Measurements from ENCODE around the gene TRAPPC2.

Gene TRAPPC2

DNA sequence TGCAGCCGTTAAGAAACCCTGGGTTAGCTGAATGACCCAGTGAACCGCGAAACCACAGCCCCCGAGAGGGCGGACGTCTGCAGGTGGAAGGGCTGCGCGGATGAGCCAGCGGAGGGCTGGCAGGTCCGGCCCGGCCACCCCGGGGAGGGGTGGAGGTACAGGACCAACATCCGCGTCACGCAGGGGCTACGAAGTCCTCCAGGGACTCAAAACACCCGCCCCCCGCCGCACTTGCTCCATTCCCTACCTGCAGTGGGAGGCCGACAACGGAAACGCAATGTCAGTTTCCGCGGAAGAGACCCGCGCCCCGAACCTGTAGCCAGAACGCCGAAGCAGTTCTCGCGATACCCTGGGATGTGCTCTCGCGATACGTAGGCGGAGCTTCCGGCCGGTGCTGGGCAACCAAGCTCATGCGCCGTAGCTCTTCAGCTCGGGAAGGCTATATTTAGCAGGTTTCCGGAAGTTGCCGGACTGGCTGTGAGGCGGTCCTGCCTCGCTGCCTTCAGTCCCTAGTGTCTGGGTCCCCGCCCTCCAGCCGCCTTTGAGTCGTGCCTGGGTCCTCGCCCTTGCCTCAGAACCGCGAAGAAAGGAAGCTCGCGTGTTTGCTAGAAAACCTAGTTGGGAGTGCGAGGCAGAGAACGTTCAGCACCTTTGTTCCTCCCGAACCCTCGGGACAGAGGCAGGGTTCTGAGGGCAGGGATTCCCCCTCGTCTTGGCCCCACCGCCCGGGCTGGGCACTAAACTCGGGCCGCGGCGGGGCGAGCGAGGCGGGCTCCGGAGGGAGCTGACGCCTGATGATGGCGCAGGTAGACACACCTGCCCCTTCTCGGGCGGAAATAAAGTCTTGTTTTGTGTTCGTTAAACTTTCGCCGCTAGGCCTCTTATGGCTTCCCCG is at the start of gene TRAPPC2, which contains the start of gene OFD1:
Gene TRAPPC2 (minus strand): TSS at position 343 of the 895 bp plus-strand sequence. CDS start 14,657 bp downstream, outside the sequence.
Gene OFD1 (plus strand): TSS at position 471 of the 895 bp plus-strand sequence. CDS start 324 bp downstream, at position 795.
- peak; percentile 44 for DNase-seq (ENCODE audit: low spot score)

DNA sequence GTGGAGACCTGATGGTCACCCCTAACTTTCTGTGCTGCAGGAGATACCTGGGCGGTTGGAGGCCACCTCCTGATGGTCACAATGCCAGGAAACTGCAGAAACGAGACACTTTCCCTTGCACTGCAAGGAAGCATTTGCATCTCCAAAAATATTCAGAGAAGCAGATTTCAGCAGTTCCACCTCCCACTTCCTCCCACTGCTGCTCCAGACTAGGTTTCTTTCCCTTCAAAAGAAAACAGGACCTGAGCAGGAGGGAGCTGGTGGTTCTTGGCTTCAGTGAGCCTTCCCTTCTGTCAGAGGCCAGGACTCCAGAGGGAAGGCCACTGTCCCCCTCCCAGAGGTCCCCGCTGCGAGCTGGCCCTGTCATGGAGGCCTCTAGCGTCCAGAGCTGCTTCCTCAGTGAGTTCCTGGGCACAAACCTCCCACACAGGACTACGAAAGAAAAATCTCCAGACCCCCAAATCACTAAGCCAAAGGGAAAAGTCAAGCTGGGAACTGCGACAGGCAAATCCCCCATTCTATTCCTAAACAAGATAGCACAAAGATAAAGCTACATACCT is 46.5 kb upstream of the TRAPPC2 start:
- no peak for DNase-seq (ENCODE audit: low spot score)

DNA sequence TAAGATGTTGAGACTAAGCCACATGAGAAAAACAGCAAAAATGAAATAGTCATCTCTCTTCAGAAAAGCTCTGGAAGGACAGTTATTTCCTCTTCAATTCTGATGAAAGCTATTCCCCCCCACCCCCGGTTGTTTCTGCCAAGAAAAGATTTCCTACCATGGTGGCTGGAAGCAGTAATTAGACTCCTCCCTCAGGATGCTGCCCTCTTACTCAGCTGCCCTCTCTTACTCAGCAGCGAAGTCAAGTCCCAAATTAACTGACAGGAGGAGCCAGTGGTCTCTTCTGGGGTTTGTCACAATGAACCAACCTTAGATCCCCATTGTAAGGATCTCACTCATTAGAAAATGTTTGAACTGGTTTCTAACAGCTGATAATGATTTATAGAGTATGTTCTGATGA is 44.5 kb upstream of the TRAPPC2 start:
- DNase-seq (ENCODE audit: low spot score): no peak

DNA sequence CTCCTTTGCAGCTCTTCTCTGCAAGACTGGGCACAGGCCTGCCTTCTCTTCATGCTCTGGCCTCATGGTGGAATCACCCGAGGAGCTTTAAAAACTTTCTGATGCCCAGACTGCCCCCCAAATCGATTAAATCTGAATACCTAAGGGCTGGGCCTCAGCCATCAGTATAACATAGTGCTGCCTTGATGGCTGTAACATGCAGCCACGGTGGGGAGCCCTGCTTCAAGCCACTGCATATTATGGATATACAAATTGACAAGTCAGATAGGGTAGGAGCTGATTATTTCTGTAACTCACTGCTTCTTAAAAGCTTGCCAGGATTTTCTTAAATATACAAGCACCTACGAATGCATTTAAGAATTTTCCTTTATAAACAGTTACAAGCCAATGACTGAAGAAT is 42.0 kb upstream of the TRAPPC2 start:
- DNase-seq (ENCODE audit: low spot score): no peak

DNA sequence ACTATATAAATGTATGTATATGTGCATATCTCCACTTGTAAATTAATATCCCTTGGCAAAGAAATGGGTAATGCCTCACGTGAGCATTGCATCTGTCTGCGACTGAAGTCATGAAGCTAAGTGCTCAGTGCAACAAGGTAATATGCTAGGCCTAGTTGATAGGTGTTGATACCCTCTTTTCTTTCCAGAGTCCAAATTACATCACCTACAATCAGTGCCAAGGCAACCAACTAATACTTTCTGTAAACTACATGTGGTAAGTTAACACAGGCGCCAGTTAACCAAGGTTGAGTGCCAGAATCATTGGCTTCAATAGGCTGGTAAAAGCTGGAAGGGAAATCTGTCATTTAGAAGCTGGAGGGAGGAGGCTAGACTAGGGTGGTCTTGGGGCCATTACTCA is 41.4 kb upstream of the TRAPPC2 start:
- DNase-seq (ENCODE audit: low spot score): no peak

DNA sequence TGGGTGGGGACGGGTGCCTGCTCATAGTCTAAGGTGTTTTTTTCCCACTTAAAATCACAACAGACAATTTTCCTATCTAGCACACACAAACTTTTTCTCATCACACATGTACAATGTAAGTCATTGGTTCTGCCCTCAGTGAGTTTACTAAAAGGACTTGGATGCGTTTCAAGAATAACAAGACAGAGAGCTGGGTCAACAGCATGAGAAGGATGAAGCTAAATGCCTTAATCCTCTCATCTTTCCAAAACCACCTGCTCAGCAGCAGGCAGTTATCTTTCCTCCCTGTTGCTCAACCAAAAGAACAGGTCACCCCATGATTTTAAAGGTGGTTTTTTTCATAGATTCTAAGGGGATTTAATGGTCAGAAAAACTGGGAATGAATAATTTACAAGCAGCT is 40.3 kb upstream of the TRAPPC2 start:
- DNase-seq (ENCODE audit: low spot score): no peak

DNA sequence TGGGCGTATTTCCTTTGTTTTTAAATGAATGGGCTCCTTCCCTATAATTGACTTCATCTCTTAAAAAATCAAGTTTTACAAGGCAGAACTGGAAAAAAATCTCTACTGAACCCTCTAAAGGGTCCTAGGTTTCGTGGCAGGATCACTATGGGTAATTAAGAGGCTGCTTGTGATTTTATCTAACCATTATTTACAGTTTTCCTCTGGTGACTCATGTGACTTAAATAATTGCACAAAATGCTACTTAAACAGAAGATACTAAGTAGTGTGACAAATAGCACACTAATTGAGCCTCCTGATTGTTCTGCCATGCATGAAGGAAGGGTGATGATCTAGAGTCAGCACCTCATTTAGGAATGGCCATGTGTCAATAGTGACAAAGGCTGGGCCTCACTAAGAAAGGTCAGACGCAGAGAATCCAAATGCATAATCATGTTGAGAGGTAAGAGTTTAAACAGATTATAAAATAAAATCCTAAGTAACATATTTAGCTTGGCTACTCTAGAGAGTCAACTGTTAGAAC is 35.7 kb upstream of the TRAPPC2 start:
- DNase-seq (ENCODE audit: low spot score): no peak

DNA sequence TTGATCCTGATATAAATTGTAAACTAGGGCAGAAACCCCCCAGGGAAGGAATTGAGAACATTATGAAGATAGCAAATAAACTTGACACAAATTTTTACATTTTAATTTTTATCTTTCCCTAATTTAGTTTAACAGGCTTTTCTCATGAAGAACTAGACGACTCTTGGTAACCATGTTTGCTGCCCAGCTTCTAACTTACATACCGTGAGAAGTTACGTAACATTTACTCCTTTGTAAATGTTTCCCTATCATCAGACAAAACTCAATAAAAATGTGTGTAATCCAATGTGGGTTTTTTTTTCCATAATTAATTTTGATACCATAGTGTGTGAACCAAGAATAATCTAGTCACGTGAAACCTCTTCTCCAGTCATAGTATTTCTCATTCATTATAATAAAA is 34.5 kb upstream of the TRAPPC2 start:
- no peak for DNase-seq (ENCODE audit: low spot score)

DNA sequence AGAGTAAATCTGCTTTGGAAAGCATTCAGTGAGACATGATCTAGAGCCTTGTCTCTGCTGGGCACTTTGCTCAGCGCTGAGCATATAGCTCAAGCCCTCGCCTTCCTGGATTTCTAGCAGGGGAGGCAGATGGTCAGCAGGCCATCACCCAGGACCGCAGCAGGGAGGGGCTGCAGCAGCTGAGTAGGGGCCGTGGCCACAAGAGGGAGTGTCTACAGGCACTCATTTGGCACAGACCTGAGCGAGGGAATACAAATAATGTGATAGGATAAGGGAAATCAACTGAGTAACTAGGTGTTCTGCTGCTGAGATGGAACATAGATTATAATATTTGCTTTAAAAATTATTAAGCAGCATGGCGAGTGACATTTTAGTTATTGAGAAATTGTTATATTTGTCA is 30.3 kb upstream of the TRAPPC2 start:
- no peak for DNase-seq (ENCODE audit: low spot score)

DNA sequence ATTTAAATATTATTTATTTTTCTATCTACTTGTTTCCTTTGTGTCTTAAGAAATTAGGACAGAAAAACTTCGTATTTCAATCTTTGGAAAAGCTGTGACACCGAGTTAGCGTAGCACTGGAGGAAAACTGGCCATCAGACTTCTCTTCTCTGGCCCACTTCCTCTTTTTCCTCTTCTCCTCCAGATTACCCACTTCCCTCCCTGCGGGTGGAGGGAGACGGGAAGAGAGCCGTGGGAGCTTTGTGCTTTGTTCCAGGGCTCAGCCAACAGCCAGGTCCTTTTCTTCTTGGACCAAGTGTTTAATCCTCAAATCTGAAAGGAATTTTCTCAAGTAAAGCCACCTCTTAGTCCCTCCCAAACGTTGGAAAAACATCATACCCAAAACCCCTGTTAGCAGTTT is 29.9 kb upstream of the TRAPPC2 start:
- DNase-seq (ENCODE audit: low spot score): no peak

DNA sequence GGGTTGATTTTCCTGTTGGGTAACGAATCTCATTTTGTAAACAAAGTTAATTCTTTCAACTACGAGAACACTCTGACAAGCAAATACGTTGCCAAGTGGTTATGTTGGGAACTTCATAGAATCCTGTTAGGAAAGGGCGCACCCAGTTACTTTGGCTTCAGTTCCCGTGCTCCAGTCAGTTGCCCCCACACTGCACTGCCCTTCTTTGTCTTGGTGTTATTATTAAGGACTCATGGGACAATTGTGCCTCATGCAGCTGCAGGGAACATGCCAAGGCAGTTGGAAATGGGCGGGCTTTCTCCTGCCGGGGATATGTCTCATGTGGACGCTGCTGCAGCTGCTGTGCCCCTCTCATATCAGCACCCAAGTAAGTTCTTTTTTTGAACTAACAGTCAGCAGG is 29.1 kb upstream of the TRAPPC2 start:
- DNase-seq (ENCODE audit: low spot score): no peak

DNA sequence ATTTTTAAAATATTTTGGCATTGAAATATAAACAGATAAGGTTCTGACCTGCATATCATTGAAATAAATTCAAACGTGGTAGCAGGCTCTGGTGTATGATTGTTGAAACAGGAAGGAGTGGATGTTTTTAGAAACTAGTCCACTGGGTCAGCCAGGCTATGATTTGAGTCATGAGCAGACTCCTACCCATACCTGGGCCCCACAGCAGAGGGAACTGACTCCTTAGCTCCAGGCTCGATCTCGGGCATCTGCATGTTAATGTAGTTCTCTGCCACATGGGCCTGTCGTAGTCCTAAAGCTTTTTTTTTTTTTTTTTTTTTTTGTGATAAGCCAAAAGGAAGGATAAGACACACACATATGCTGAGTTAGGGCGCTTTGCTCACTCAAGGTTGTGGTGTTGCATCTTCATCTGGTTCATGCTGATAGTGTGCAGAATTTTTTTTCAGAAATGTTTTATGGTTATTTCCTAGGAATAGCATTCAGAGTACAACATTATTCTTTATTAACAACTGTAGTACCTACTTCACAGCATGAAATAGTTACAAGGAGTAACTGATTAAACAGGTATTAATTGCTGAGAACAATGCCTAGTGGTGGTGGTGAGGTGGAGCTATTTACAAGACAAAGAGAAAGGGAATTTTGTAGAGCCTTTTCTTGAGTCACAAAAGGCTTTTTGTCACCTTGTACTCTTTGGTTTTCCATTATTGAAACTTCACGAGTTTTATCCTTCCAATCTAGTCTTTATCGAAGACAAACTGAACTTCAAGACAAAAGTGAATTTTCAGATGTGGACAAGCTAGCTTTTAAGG is 27.4 kb upstream of the TRAPPC2 start:
- no peak for DNase-seq (ENCODE audit: low spot score)

DNA sequence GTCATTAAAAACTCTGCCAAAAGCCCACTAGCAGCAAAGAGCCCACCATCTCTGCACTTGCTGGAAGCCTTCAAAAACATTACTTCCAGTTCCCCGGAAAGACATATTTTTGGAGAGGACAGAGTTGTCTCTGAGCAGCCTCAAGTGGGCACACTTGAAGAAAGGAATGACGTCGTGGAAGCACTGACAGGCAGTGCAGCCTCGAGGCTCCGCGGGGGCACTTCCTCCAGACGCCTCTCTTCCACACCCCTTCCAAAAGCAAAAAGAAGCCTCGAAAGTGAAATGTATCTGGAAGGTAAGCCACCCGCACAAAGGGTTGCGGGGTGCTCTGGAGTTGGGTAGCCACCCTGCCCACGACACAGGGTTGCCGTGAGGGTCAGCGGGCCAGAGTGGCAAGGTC is 26.0 kb upstream of the TRAPPC2 start:
- DNase-seq (ENCODE audit: low spot score): no peak

DNA sequence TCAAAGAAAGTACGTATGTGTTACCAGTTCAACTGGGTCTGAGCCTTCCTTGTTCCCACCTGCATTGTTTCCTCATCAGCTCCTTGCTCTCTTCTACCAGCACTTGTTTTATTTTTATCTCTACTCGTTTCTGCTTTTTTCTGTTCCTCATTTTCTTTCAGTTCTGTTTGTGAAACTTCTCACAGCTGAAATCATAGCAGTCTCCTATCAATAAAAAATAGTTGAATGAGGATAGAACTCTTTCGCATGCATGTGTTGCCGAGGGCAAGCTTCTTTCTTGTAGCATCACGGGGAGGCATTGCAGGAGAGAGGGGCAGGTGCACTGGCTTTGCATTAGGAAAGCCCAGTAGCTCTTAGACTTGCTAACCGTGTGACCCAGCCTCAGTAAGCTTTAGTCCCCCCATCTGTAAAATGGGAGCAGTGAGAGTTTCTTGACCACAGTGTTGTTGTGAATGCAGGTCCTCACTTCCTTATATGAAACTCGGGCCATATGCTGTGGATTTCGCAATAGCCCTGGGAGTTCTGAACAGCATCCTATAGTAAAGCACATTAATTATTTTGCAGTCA is 24.8 kb upstream of the TRAPPC2 start:
- DNase-seq (ENCODE audit: low spot score): no peak

DNA sequence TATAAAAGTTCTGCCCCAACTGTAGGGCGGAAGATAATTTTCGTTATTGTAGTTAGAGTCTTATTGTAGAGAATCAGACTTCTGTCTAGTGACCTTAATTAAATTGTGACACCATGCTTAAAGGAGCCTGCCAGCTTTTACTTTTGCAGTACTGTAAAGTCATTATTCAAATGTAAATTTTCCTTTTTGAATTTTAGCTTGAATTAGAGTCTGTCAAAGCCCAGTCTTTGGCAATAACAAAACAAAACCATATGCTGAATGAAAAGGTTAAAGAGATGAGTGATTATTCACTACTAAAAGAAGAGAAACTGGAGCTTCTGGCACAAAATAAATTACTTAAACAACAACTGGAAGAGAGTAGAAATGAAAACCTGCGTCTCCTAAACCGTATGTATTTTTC is 22.0 kb upstream of the TRAPPC2 start:
- DNase-seq (ENCODE audit: low spot score): no peak

DNA sequence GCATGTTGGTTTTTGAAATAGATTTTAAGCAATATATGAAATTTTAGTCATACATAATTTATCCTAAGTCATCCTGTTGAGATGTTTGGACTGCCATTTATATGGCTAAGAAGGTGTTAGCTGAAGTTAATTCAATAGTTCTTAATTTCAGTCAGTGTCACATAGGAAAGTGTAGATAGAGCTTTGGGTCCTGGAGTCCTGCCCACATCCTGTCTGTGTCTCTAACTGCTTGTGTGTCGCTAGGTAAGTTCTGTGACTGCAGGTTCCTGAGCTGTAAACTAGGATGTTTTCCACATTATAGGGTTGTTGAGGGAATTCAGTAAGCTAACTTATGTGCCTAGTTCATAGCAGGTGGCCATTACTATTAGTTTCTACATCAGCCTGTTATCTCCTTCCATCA is 20.8 kb upstream of the TRAPPC2 start:
- no peak for DNase-seq (ENCODE audit: low spot score)

DNA sequence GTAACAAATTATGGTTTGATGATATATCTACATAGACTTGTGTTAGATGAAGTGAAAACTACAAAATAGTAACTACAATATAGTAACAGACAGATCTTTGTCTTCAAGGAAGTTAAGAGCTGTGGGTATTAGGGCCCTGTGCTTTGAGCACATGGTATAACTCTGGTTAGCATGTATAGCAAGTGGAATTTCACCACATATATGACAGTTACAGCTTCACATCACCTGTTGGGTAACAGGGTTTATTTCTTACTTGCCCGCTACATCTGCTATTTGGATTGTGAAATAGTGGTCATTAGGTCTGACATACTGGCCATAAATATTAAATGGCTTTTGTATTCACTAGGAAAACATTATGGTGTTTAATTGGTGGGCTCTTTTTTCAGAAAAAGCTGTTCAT is 20.3 kb upstream of the TRAPPC2 start:
- DNase-seq (ENCODE audit: low spot score): no peak

DNA sequence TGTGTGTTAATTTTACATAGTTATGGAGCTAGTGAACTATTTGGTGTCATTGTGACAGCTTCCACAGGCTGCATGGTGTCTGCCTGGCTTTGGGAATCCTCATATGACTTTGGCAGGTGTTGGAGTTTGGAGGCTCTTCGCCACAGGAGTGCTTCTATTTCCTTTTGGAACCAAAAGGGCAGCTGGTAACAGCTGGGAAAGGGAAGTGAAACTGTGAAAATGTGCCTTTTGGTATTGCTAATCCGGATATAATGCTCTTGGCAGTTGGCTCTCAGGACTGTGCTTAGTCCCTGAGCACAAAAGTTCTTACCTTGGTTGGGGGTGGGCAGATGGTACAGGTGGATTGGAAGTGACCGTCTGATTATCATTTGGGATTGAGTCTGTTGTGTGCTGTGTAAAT is 18.2 kb upstream of the TRAPPC2 start:
- DNase-seq (ENCODE audit: low spot score): no peak

DNA sequence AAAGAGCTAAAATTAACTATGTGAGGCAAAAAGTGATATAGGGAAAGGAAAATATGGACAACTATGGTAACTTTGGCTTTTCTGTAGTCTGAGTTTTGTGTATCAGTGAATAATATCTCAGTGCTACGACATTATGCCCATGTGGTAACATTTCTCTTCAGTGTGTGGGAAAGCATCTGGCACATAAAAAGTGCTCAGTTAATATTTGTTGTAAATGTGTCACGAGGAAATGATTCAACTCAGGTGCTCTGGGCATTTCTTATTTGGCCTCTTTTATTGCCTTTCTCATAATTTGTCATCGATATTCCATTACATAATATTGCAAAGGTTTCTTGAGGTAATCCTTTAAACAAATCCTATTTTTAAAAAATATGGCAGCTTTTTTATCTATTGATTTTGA is 17.7 kb upstream of the TRAPPC2 start:
- DNase-seq (ENCODE audit: low spot score): no peak

DNA sequence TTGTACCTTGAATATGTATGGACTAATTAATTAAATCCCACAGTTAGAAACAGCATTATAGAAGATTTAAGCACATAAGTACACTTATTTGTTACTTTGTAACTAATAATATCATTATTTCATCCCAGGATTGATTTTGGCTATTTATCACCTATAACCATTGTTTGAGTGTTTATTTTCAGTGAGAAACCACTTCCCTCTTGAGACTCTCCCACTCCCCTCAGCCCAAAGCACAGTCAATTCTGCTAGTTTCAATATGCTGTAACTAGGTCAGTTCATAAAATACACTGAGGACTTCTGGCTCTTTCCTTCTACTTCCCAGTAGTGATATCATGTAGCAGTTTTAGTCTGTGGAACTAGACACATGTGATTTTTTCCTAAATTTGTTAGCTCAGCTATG is 16.4 kb upstream of the TRAPPC2 start:
- no peak for DNase-seq (ENCODE audit: low spot score)

DNA sequence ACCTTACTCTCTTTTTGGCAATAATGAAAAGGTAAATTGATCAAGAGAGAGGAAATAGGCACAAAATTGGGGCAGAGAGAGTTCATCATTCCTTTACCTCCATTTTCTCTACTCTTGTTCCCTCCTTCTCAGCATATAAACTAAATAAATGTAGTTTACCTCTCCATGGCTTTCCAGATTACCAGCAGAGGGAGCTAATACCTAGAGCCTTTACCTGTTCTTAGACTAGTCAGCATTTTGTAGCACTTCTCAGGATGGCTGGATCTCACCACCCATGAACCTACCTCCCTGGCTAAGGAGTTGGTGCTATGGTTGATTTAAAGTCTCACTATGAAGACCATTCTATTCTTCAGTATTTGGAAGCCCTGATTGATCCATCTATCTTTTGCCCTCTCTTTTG is 15.8 kb upstream of the TRAPPC2 start:
- DNase-seq (ENCODE audit: low spot score): no peak

DNA sequence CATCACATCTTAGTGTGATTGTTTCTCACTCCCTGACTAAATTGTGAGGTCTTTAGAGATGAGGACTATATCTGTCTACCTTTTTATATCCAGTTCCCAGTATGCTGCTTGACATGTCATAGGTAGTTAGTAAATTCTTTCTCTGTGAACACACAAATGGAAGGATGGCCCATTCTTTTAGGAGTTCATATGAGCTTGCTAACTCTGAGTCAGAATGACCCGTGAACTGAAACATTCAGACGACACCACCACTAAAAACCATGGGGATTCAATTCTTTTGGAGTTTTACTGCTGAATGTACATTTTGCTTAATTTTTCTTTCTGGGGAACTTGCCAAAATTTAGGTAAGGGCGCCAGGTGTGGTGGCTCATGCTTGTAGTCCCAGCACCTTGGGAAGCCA is 14.1 kb upstream of the TRAPPC2 start:
- DNase-seq (ENCODE audit: low spot score): no peak
